ENCODE measurements around the gene SPART. TPM values are rescaled to one million over a fixed set of nuclear protein-coding genes. Genes with fewer than 3 reads are reported as not detected.

SPART gene, protein sequence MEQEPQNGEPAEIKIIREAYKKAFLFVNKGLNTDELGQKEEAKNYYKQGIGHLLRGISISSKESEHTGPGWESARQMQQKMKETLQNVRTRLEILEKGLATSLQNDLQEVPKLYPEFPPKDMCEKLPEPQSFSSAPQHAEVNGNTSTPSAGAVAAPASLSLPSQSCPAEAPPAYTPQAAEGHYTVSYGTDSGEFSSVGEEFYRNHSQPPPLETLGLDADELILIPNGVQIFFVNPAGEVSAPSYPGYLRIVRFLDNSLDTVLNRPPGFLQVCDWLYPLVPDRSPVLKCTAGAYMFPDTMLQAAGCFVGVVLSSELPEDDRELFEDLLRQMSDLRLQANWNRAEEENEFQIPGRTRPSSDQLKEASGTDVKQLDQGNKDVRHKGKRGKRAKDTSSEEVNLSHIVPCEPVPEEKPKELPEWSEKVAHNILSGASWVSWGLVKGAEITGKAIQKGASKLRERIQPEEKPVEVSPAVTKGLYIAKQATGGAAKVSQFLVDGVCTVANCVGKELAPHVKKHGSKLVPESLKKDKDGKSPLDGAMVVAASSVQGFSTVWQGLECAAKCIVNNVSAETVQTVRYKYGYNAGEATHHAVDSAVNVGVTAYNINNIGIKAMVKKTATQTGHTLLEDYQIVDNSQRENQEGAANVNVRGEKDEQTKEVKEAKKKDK
- total RNA-seq (2014; rRNA removed; shearing (Covaris generic)), result 37.1 and 52.2 TPM in 2 replicates

GRCh38 chr13:36346222-36347083 lies at the start of gene SPART:
Gene SPART (minus strand): TSS chr13:36346394. CDS start chr13:36335830, 10,564 bp downstream.
- peak; percentile 81 for DNase-seq (ENCODE audit: low read depth)

DNA sequence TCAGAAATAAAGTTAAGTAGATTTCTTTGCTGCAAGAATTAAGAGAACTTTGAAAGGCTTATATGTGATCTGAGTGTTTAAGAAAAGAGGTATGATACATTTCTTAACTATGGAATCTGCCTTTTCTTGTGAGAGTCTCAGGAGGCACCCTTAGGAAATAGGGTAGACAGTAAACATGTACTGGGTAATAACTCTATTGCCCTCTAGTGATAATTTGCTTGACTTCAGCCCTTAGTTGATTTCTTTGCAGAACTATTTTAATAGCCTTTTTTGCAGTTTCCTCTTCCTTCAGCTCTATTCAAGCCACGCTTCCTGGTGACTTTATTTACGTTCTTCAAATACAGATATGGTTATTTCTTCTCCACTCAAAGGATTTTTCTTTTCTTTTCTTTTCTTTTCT lies 49.1 kb upstream of the SPART start:
- DNase-seq (ENCODE audit: low read depth), result peak; percentile 33

DNA sequence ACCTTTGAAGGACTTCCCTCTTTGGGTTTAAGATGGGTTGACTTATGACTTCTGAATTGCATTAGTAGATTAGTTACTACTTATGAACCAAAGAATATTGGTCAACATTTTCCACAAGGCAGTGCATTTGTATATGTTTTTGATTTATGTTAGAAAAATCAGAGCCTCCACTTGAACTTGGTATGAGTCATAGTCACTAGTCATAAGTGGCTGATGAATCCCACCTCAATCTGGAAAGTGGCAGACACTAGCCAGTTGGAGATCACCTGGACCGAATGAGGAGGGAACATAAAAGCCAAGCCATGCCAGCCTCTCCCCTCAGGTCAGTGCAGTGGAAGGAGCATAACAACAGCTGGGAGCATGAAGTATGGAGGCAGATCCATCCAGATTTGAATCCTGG lies 39.3 kb upstream of the SPART start:
- DNase-seq (ENCODE audit: low read depth), result peak; percentile 16

- DNase-seq (ENCODE audit: low read depth), result peak; percentile 9
Measured at GRCh38 chr13:36382030-36382429, 35.8 kb upstream of the SPART start.

DNA sequence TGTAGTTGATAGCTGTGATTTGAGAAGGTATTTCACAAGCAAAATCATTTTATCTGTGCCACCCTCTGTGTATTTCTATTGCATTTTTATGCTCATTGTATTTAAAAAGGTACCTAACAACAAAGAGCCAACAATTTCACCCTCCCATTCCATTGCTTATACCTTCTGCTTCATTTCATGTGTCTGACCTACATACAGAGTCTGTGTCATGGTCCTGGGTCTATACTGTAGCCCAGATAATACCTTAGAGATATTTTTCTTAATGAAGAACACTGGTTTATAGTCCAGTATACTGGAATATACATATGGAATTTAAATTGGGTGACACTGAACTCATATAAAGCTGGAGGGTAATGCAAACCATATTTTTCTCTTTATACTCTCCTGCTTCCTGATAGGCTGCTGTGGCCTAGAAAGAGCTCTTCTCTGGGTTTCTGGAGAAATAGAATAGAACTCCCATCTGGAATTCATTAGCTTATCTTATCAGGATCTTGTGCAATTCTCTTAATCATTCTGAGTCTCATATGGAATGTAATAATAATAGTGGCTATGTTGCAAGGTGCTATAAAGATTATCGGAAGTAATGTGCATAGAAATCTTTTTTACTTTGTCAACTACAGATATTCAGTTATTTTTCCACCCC lies 31.8 kb upstream of the SPART start:
- DNase-seq (ENCODE audit: low read depth), result no peak

GRCh38 chr13:36374063-36374462 lies 27.9 kb upstream of the SPART start:
- DNase-seq (ENCODE audit: low read depth), result no peak

DNA sequence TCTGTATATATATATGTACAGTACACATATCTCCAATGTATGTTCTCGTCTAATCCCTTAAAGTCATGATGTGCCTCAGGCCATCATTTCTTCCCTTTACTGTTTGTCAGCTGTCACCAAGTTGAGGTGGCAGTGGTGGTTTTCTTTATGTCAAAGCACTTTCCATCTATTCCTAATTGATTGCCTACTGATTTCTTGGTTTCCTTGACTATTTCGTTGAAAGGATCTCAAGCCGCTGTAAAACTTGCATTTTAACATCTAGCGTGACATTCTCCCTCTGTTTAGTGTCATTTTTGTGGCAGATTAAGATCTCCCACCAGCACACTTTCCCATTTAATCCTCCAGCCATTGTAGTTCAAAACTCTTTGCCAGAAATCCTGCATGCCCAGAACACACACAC lies 25.0 kb upstream of the SPART start:
- DNase-seq (ENCODE audit: low read depth), result no peak

DNA sequence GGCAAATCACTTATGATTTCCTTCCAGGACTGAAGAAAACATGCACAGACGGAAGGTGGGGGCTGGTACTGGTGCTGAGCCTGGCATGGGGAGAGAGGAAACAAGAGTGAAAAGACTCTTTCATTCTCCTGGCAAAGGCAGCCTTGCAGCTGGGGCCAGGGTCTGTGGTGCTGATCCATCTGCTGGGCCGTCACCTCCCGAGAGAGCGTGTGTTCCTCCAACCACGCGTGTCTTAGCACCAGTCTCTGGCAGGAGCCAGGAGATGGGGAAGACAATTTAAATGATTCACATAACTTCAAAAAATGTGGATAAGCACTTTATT lies 23.9 kb upstream of the SPART start:
- no peak for DNase-seq (ENCODE audit: low read depth)

DNA sequence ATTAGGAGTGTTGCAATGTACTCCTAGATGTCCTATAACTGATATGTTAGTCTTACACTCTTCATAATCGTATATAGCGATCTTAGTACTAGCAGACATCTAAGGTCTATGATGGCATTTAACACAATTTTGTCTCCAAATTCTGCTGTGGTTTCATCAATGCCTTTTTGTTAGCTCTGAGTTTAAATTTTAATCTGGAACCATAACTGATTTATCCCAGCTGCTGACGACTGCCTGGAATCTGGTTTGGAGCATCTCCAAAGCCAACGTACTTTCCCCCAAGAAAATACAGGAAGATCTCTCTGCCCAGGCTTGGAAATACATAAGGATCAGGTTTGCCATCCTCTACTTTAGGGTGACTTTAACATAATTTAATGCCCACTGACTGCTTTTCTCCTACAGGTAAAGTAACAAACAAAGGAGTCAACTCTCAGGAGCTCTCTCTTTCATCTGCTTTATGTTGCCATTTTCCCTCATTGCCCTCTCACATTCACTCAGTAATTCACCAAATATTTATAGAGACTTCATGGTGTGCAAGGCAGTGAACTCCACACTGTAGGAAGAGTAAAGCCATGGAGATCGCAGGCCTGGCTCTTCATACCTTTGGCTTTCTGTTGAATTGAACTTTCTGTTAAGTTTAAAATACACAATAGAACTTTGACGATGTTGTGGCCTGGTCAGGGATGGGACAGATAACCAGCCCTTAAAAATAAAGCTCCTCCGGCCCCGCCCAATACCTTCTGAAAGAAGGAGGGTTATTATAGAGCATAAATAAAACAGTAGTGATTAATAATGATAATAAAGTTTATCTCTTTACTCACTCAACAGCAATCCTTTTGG lies 23.3 kb upstream of the SPART start:
- no peak for DNase-seq (ENCODE audit: low read depth)

GRCh38 chr13:36366031-36366430 lies 19.8 kb upstream of the SPART start:
- DNase-seq (ENCODE audit: low read depth), result no peak

- no peak for DNase-seq (ENCODE audit: low read depth)
Measured at GRCh38 chr13:36363366-36363863, 17.2 kb upstream of the SPART start.

GRCh38 chr13:36362914-36363313 lies 16.7 kb upstream of the SPART start:
- DNase-seq (ENCODE audit: low read depth), result no peak

GRCh38 chr13:36362251-36362650 lies 16.1 kb upstream of the SPART start:
- peak; percentile 55 for DNase-seq (ENCODE audit: low read depth)

DNA sequence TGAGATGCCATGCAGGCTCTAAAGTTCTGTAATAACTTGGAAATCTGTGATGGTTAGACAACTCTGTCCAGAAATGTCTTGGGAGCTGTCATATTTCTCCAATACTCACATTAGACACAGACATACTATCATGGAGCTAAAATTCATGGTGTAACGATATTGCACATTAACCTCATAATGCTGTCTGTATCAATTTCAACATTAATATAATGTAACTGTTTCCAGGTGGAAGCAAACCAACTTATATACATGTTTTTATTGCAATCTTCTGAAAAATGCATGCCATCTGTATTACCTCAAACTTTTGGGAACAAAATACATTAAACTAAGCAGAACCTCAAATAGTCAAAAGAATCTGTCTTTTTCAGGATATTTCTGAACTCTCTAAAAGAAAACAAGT lies 14.7 kb upstream of the SPART start:
- no peak for DNase-seq (ENCODE audit: low read depth)

- DNase-seq (ENCODE audit: low read depth), result no peak
Measured at GRCh38 chr13:36359301-36359950, 13.2 kb upstream of the SPART start.

DNA sequence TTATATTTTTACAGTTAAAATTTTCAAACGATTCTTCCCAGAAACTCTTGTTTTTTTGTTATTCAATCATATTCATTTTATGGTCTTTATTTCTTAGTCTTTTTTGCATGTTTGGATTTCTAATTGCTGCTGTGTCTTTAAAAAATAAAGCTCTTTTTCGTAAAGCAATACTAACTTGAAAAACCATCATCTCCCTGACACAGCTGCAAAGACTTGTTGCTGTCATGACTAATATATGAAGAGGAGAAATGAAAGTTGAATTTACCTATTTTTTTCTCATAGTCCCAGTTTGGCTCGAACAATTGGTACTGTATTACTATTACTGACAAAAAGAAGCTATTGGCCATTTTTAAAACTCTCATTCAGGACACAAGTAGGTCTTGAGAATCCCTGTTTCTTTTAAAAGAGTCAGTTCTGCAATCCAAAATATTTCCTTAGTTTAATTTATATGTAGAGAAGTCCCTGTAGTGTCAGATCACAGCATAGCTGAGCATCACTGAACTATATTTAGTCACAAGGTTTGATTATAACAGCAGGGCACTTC lies 12.1 kb upstream of the SPART start:
- DNase-seq (ENCODE audit: low read depth), result no peak

DNA sequence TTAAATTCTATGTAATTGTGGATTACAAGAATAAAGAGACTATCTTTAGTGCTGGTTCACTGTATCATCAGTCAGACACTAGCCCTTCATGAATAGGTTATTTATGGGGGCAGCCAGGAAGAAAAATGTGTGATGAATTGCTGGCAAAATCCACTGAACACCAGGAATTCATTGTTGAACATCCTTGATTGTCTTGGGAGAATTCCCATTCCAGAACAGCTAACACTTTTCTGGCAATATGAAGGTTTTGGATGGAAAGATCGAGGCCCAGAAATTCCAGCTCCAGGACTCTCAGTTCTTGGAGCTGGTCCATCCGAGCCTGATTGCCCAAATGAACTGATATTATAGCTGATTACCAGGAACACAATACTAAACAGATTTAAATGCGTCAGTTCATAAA lies 11.5 kb upstream of the SPART start:
- DNase-seq (ENCODE audit: low read depth), result no peak

DNA sequence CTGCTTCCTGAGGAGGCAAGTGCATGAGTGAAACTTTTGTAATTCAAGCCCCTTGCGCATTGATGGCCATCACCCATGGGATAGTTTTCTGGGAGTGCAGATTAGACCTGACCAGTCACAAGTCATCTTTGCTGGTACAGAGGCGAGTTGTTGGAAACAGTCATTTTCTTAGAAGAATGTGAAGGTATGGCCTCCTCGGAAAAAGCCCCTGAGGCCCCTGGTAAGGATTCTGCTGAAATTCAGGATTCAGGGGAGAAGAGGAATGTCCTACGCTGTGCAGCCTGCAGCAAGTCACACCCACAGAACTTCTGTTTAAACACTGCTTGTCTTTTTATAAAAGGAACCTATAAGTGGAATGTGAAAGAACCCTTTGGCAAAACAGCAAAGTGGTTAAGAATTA lies 11.0 kb upstream of the SPART start:
- DNase-seq (ENCODE audit: low read depth), result no peak

DNA sequence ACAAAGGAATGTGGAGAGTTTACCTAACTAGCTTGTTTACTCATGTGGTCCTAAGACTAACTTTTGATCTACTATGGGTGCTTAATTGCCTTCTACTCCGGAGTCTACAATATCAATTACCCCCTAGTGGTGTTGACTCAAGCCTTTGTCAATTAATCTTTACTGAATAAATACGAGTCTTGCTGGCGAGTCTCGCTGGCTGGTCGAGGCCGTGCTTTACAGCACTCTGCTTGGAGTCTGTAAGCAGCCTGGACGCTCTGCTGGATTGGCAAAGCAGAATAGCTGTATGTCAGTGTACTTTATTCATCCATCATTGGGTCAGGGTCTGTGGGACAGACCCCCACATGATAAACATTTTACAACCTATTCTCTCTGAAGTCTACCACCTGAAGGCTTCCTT lies 9.9 kb upstream of the SPART start:
- DNase-seq (ENCODE audit: low read depth), result no peak

- DNase-seq (ENCODE audit: low read depth), result no peak
Measured at GRCh38 chr13:36355632-36356031, 9.4 kb upstream of the SPART start.

Data from M059J (cell line).